C4-2B (cell line): Measurements from ENCODE around the gene SPTLC3.

ENCODE experiments used
- ZFX ChIP-seq: fragments of 450-650 bp; IDR thresholded peaks from 2 replicates; pipeline ENCODE4 v1.6.1; 2017
- TF ChIP-seq, protein P1 (sequence below): fragments of 450-650 bp; conservative IDR thresholded peaks from 2 replicates; pipeline ENCODE4 v1.5.1; 2017; ENCODE audit warnings: mild to moderate bottlenecking

DNA sequence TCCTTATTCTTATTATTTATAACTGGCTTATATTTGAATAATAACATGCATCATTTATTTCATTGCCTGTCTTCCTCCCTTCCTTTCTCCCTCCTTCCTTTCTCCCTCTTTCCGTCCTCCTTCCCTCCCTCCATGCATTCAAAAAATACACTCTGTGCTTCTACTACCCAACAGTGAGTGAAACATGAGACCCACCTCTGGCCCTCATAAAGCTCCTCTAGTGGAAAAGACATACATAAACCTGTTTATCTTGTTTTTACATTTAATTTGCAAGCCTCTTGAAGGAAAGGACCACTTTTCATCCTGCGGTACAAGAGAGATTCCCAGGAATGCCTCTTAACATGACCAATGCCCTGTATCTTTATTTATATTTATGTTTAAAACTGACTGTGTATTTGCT is 190.5 kb downstream of the SPTLC3 start:
- TF ChIP-seq, protein P1, sequence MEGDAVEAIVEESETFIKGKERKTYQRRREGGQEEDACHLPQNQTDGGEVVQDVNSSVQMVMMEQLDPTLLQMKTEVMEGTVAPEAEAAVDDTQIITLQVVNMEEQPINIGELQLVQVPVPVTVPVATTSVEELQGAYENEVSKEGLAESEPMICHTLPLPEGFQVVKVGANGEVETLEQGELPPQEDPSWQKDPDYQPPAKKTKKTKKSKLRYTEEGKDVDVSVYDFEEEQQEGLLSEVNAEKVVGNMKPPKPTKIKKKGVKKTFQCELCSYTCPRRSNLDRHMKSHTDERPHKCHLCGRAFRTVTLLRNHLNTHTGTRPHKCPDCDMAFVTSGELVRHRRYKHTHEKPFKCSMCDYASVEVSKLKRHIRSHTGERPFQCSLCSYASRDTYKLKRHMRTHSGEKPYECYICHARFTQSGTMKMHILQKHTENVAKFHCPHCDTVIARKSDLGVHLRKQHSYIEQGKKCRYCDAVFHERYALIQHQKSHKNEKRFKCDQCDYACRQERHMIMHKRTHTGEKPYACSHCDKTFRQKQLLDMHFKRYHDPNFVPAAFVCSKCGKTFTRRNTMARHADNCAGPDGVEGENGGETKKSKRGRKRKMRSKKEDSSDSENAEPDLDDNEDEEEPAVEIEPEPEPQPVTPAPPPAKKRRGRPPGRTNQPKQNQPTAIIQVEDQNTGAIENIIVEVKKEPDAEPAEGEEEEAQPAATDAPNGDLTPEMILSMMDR, result no peak
- TF ChIP-seq ZFX, result no peak
